Parathyroid adenoma (tissue), 2 donors: ENCODE results near the gene LAMA3.

ENCODE experiments used
- H2AFZ ChIP-seq: fragments of 300-600 bp; sonication (generic); one replicate; pipeline ENCODE4 v1.7.0; 2017; ENCODE audit warnings: antibody characterized with exemption, mild to moderate bottlenecking
- H3K27ac ChIP-seq: fragments of 300-600 bp; sonication (generic); one replicate; pipeline ENCODE4 v1.7.0; 2017
- H3K27me3 ChIP-seq: fragments of 300-600 bp; sonication (generic); one replicate; pipeline ENCODE4 v1.7.0; 2017; ENCODE audit warnings: low read length; ENCODE audit not compliant: control insufficient read depth, insufficient read depth
- H3K36me3 ChIP-seq: fragments of 300-600 bp; sonication (generic); one replicate; pipeline ENCODE4 v1.7.0; 2017; ENCODE audit warnings: low read length; ENCODE audit not compliant: control insufficient read depth, insufficient read depth
- H3K4me1 ChIP-seq: fragments of 300-600 bp; sonication (generic); one replicate; pipeline ENCODE4 v1.7.0; 2017; ENCODE audit warnings: control low read depth
- H3K4me2 ChIP-seq: fragments of 300-600 bp; sonication (generic); one replicate; pipeline ENCODE4 v1.7.0; 2017; ENCODE audit warnings: low read length
- H3K4me3 ChIP-seq: fragments of 300-600 bp; sonication (generic); one replicate; pipeline ENCODE4 v1.7.0; 2017; ENCODE audit warnings: low read depth, low read length
- H3K79me2 ChIP-seq: fragments of 300-600 bp; sonication (generic); one replicate; pipeline ENCODE4 v1.7.0; 2017; ENCODE audit warnings: control low read depth
- H3K9ac ChIP-seq: fragments of 300-600 bp; sonication (generic); one replicate; pipeline ENCODE4 v1.7.0; 2017; ENCODE audit warnings: mild to moderate bottlenecking
- H3K9me3 ChIP-seq: fragments of 300-600 bp; sonication (generic); one replicate; pipeline ENCODE4 v1.7.0; 2017; ENCODE audit warnings: low read length; ENCODE audit not compliant: control insufficient read depth
- CTCF ChIP-seq: fragments of 300-600 bp; sonication (generic); IDR thresholded peaks from one replicate; pipeline ENCODE4 v1.7.0; 2017; ENCODE audit warnings: antibody characterized with exemption, mild to moderate bottlenecking
- donor health status: primary hyperparathyroidism.

Gene LAMA3

DNA sequence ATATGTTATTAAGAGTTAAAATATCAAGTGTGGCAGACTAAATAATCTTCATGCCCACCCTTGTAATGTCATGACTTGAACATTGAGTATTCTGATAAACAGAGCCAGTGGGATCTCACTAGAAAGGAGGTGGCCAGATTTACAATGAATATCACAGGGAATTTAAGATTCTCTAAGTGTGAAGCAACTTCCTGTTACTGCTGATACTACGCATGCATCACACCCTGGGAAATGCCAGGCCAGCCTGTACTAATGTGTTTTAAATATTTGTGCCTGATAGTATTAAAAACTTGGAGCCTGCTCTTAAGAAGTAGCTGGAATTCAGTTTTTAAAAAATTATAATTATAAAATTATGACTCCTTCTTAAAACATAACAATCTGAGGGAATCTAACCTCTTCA lies 148.3 kb downstream of the LAMA3 start:
- Histone ChIP-seq H3K36me3 (no peaks in the 10 kb centered on the region), H2AFZ (no peak overlapping the region), H3K79me2 (no peaks in the 10 kb centered on the region), H3K9ac (no peak overlapping the region), H3K4me1 (no peaks in the 10 kb centered on the region), H3K27ac (no peak overlapping the region), H3K4me2 (no peak overlapping the region), H3K9me3 (no peaks in the 10 kb centered on the region), H3K27me3 (no peaks in the 10 kb centered on the region), H3K4me3 (no peak overlapping the region)
- no peak for TF ChIP-seq CTCF

DNA sequence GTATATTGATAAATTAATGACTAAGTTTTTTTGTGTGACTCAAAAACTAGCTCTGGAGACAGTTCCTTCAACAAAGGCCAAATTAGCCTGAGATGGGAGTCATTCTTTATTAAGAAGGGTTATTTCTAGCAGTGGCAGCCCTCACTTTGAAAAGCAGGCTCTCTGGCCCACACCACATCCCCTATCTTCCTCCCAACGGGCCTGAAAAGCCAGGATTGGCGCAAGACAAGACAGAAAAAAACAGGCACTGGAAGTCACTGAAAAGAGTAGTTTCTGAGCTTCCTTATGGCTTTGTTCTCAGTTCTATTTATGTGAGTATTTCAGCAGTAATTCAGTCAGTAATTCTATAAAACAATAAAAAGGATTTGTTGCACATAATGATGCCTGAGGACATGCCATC lies 149.0 kb downstream of the LAMA3 start:
- Histone ChIP-seq H3K79me2 (no peaks in the 10 kb centered on the region), H3K4me1 (no peaks in the 10 kb centered on the region), H3K9me3 (no peaks in the 10 kb centered on the region), H2AFZ (no peak overlapping the region), H3K27me3 (no peaks in the 10 kb centered on the region), H3K27ac (no peak overlapping the region), H3K9ac (no peak overlapping the region), H3K4me2 (no peak overlapping the region), H3K36me3 (no peaks in the 10 kb centered on the region), H3K4me3 (no peak overlapping the region)
- no peak for TF ChIP-seq CTCF

DNA sequence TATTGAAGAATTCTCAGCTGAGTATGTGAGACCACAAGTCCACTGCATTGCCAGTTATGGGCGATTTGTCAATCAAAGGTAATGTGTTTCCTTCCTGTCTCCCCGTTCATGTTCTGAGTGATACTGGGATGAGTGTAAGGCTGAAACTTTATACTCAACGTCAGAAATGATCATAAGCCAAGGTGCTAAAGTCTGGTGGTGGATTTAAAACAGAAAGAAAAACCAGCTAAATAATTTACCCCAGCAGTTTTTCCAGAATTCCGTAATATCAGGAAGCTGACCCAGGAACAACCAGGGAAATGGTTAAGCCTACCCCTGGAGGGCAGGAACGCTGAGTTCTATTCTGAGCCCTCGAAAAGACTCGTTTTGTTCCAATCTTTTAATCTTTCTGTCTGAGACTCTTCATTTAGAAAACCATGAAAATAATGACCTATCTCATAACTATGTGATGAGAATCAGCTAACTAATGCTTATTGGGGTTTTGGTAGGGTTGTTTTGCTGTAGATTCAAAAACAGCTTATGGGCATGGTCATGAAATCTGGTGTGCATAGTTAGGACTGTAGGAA lies 149.6 kb downstream of the LAMA3 start:
- no peaks in the 10 kb centered on the region for H3K9me3 ChIP-seq
- no peak overlapping the region for H3K4me2 ChIP-seq
- H3K9ac ChIP-seq, result no peak overlapping the region
- no peaks in the 10 kb centered on the region for H3K79me2 ChIP-seq
- no peak overlapping the region for H2AFZ ChIP-seq
- TF ChIP-seq CTCF, result no peak
- no peaks in the 10 kb centered on the region for H3K36me3 ChIP-seq
- no peaks in the 10 kb centered on the region for H3K27me3 ChIP-seq
- H3K27ac ChIP-seq, result no peak overlapping the region
- H3K4me3 ChIP-seq, result no peak overlapping the region
- H3K4me1 ChIP-seq, result no peaks in the 10 kb centered on the region

DNA sequence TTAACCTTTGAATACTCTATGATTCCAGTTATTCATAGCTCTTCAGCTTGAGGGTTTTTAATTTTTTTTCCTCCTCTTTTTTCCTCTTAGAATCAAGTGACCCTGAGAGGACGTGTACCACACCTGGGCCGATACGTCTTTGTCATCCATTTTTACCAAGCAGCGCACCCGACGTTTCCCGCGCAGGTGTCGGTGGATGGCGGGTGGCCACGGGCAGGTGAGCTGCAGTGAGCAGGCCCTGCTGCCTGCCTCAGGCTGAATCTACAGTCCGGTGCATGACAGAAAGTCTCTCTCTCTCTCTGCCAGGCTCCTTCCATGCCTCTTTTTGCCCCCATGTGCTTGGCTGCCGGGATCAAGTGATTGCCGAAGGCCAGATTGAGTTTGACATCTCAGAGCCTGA lies 153.1 kb downstream of the LAMA3 start:
- no peaks in the 10 kb centered on the region for H3K36me3 ChIP-seq
- no peaks in the 10 kb centered on the region for H3K4me1 ChIP-seq
- H3K9me3 ChIP-seq, result no peaks in the 10 kb centered on the region
- H3K27me3 ChIP-seq, result no peaks in the 10 kb centered on the region
- no peak overlapping the region for H2AFZ ChIP-seq
- no peaks in the 10 kb centered on the region for H3K79me2 ChIP-seq
- H3K4me2 ChIP-seq, result no peak overlapping the region
- no peak overlapping the region for H3K4me3 ChIP-seq
- H3K9ac ChIP-seq, result no peak overlapping the region
- no peak overlapping the region for H3K27ac ChIP-seq
- no peak for TF ChIP-seq CTCF

DNA sequence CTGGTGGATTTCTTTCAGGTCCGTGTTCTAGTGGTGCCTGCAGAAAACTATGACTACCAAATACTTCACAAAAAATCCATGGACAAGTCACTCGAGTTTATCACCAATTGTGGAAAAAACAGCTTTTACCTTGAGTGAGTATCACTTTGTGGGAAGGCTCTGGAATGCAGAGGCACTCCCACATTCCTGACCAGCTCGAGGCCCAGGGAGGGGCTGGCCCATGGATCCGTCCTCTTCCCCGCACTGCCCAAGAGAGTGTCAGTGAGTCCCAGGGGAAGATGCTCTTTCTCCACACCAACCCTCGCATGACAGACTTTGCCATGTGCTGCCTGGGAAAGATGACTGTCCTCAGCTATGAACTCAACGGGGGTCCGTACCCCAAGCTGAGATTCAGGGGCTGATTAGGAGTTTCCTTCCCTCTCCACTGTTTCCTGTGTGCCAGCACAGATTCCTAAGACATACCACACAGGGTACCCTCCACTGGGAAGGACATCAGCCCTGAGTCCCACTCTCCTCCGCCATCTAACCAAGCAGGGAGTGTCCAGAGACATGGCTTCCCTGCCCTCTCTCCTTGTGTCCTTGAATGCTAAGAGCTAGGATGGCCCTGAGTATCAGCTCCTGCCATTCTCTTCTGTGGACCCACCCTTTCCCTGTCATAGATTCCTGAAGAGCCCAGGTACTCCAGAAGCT lies 155.9 kb downstream of the LAMA3 start:
- TF ChIP-seq CTCF, result no peak
- no peak overlapping the region for H2AFZ ChIP-seq
- no peaks in the 10 kb centered on the region for H3K9me3 ChIP-seq
- no peak overlapping the region for H3K9ac ChIP-seq
- H3K36me3 ChIP-seq, result no peaks in the 10 kb centered on the region
- no peak overlapping the region for H3K4me2 ChIP-seq
- H3K4me3 ChIP-seq, result no peak overlapping the region
- no peak overlapping the region for H3K27ac ChIP-seq
- H3K27me3 ChIP-seq, result no peaks in the 10 kb centered on the region
- no peaks in the 10 kb centered on the region for H3K79me2 ChIP-seq
- no peaks in the 10 kb centered on the region for H3K4me1 ChIP-seq
